ENCODE measurements around the gene TEAD4. TPM values are rescaled to one million over a fixed set of nuclear protein-coding genes. Genes with fewer than 3 reads are reported as not detected.

Gene TEAD4
- total RNA-seq, 1 experiment from 2014 or later, result 127 TPM

- Histone ChIP-seq H2AFZ (ENCODE audit: low read length) (no peak overlapping the region), H4K20me1 (ENCODE audit: control insufficient read depth, insufficient read depth, insufficient read length) (no peaks in the 10 kb centered on the region), H2BK5ac (ENCODE audit: insufficient read length, low read length) (no peak overlapping the region), H3K9me3 (ENCODE audit: control insufficient read depth, low read depth, low read length) (no peaks in the 10 kb centered on the region), H2BK15ac (ENCODE audit: low read depth, low read length) (no peak overlapping the region), H3K9ac (ENCODE audit: extremely low read depth, insufficient read length, low read length) (no peak overlapping the region), H3K79me2 (ENCODE audit: insufficient read depth, low read length) (no peaks in the 10 kb centered on the region), H3T11ph (ENCODE audit: low read length) (no peak overlapping the region), H4K5ac (ENCODE audit: insufficient read length, low read depth, low read length) (no peak overlapping the region), H3K4me1 (ENCODE audit: insufficient read depth, low read length) (no peaks in the 10 kb centered on the region; the same call in 1 of the 2 replicates), H3K4me2 (ENCODE audit: insufficient read depth, insufficient read length, low read length) (no peak overlapping the region), H3K27me3 (ENCODE audit: insufficient read depth, low read length) (no peaks in the 10 kb centered on the region), H3K23me2 (ENCODE audit: insufficient read length, low read depth, low read length, poor library complexity, severe bottlenecking) (no peaks in the 10 kb centered on the region), H3K18ac (ENCODE audit: insufficient read length, low read depth, low read length) (no peak overlapping the region), H3K56ac (ENCODE audit: insufficient read length, low read depth, low read length) (no peak overlapping the region), H2BK120ac (ENCODE audit: low read depth, low read length, poor library complexity, severe bottlenecking) (no peak overlapping the region), H3K79me1 (ENCODE audit: insufficient read depth, low read depth, low read length, poor library complexity, severe bottlenecking) (no peaks in the 10 kb centered on the region), H4K8ac (replicated peaks; ENCODE audit: insufficient read length, low read depth, low read length) (no peak overlapping the region), H3K23ac (ENCODE audit: insufficient read length, low read depth, low read length) (no peak overlapping the region), H3K4ac (ENCODE audit: low read depth, low read length) (no peak overlapping the region), H2BK12ac (ENCODE audit: insufficient read length, low read depth, low read length) (no peak overlapping the region), H2AK5ac (ENCODE audit: insufficient read length, low read length) (no peak overlapping the region), H3K27ac (ENCODE audit: insufficient read length, low read depth, low read length) (no peak overlapping the region), H2BK20ac (ENCODE audit: low read depth, low read length, poor library complexity, severe bottlenecking) (no peak overlapping the region), H3K14ac (ENCODE audit: insufficient read depth, low read length) (no peak overlapping the region; the same call in 1 of the 2 replicates), H4K91ac (ENCODE audit: insufficient read length, low read depth, low read length) (no peak overlapping the region)
- Mint-ChIP-seq H3K9me3 (no peaks in the 10 kb centered on the region; a peak in 1 of 5 replicates), H3K27me3 (ENCODE audit: low read depth) (peaks cover 24% of the 10 kb centered on the region), H3K4me1 (peaks cover 16 to 18% of the 10 kb centered on the region in 2 experiments), H3K27ac (peak overlapping the region in 1 of 3 experiments; percentile 18; a peak in 2 of 7 replicates), H3K36me3 (ENCODE audit: insufficient read depth in 1 of 3, low read depth in 3 of 3) (peaks cover 11 to 33% (median 14%) of the 10 kb centered on the region in 3 experiments; a peak in 5 of 7 replicates), H3K4me3 (no peak overlapping the region)
- WGBS (ENCODE audit: extremely low coverage, insufficient read length, low lambda C conversion rate), result no CpG with 5 or more reads among the region's 17 CpGs
- no peak for DNase-seq
- TF ChIP-seq, protein P1, sequence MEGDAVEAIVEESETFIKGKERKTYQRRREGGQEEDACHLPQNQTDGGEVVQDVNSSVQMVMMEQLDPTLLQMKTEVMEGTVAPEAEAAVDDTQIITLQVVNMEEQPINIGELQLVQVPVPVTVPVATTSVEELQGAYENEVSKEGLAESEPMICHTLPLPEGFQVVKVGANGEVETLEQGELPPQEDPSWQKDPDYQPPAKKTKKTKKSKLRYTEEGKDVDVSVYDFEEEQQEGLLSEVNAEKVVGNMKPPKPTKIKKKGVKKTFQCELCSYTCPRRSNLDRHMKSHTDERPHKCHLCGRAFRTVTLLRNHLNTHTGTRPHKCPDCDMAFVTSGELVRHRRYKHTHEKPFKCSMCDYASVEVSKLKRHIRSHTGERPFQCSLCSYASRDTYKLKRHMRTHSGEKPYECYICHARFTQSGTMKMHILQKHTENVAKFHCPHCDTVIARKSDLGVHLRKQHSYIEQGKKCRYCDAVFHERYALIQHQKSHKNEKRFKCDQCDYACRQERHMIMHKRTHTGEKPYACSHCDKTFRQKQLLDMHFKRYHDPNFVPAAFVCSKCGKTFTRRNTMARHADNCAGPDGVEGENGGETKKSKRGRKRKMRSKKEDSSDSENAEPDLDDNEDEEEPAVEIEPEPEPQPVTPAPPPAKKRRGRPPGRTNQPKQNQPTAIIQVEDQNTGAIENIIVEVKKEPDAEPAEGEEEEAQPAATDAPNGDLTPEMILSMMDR (conservative IDR thresholded peaks at IDR 0.05), result no peak
These were observed 87.4 kb downstream of the TEAD4 start for GRCh38 chr12:3046441-3047200.
